ENCODE results near the gene PAK3. TPM values are rescaled to one million over a fixed set of nuclear protein-coding genes. Genes with fewer than 3 reads are reported as not detected.

Gene PAK3
- total and polyA plus RNA-seq, 4 donors = 0.03 to 0.79 (median 0.26) TPM

GRCh38 chrX:111145878-111146277 lies 49.9 kb downstream of the PAK3 start:
- no peak for DNase-seq (ENCODE audit: low spot score)
- H3K4me1 ChIP-seq (ENCODE audit: control insufficient read depth in 4 of 4, insufficient read depth in 4 of 4, low read length in 3 of 4) = no peaks in the 10 kb centered on the region
- H3K36me3 ChIP-seq (ENCODE audit: control insufficient read depth in 4 of 4, insufficient read depth in 3 of 4, low read depth in 1 of 4, low read length in 3 of 4) = no peaks in the 10 kb centered on the region
- H3K4me3 ChIP-seq (ENCODE audit: low read depth in 1 of 3, low read length in 3 of 3) = no peak overlapping the region
- no peaks in the 10 kb centered on the region for H3K27me3 ChIP-seq (ENCODE audit: control insufficient read depth in 4 of 4, insufficient read depth in 4 of 4, low read length in 3 of 4)
- TF ChIP-seq ATF3 (IDR thresholded peaks at IDR 0.05) (no peak), HNF4A (conservative IDR thresholded peaks at IDR 0.05) (no peak), NR2F2 (IDR thresholded peaks at IDR 0.05) (no peak), FOXA1 (IDR thresholded peaks at IDR 0.05) (no peak), REST (IDR thresholded peaks at IDR 0.05) (no peak), GABPA (IDR thresholded peaks at IDR 0.05 in 1 of 2, conservative IDR thresholded peaks at IDR 0.05 in 1 of 2) (no peak), RAD21 (IDR thresholded peaks at IDR 0.05) (no peak), ZBTB33 (IDR thresholded peaks at IDR 0.05) (no peak), YY1 (IDR thresholded peaks at IDR 0.05) (no peak), JUND (IDR thresholded peaks at IDR 0.05) (no peak)
- TF ChIP-seq, protein P1, sequence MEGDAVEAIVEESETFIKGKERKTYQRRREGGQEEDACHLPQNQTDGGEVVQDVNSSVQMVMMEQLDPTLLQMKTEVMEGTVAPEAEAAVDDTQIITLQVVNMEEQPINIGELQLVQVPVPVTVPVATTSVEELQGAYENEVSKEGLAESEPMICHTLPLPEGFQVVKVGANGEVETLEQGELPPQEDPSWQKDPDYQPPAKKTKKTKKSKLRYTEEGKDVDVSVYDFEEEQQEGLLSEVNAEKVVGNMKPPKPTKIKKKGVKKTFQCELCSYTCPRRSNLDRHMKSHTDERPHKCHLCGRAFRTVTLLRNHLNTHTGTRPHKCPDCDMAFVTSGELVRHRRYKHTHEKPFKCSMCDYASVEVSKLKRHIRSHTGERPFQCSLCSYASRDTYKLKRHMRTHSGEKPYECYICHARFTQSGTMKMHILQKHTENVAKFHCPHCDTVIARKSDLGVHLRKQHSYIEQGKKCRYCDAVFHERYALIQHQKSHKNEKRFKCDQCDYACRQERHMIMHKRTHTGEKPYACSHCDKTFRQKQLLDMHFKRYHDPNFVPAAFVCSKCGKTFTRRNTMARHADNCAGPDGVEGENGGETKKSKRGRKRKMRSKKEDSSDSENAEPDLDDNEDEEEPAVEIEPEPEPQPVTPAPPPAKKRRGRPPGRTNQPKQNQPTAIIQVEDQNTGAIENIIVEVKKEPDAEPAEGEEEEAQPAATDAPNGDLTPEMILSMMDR (IDR thresholded peaks at IDR 0.05; ENCODE audit: low read depth, low read length, missing input control) = no peak
- H3K9me3 ChIP-seq (ENCODE audit: control insufficient read depth in 4 of 4, low read length in 3 of 4) = no peaks in the 10 kb centered on the region
- no peak overlapping the region for H3K9ac ChIP-seq (ENCODE audit: low read depth in 1 of 2, low read length in 2 of 2)
- H3K27ac ChIP-seq (ENCODE audit: low read depth in 1 of 2, low read length in 2 of 2) = no peak overlapping the region

DNA sequence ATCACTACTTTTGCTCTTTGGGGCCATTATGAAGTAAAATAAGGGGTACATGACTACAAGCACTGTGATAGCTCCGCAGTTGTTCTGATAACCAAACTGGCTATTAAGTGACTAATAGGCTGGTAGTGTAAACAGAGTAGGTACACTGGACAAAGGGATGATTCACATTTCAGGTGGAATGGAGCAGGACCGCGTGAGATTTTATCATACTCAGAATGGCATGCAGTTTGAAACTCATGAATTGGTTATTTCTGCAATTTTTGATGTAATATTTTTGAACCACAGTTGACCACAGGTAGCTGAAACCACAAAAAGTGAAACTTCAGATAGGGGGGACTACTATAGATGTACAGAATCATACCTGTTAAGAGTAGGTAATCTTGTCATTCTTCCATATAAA lies 55.8 kb downstream of the PAK3 start:
- no peak overlapping the region for H3K27ac ChIP-seq (ENCODE audit: low read depth in 1 of 2, low read length in 2 of 2)
- no peaks in the 10 kb centered on the region for H3K4me1 ChIP-seq (ENCODE audit: control insufficient read depth in 4 of 4, insufficient read depth in 4 of 4, low read length in 3 of 4)
- no peaks in the 10 kb centered on the region for H3K27me3 ChIP-seq (ENCODE audit: control insufficient read depth in 4 of 4, insufficient read depth in 4 of 4, low read length in 3 of 4)
- no peak overlapping the region for H3K9ac ChIP-seq (ENCODE audit: low read depth in 1 of 2, low read length in 2 of 2)
- no peaks in the 10 kb centered on the region for H3K36me3 ChIP-seq (ENCODE audit: control insufficient read depth in 4 of 4, insufficient read depth in 3 of 4, low read depth in 1 of 4, low read length in 3 of 4)
- TF ChIP-seq JUND (IDR thresholded peaks at IDR 0.05) (no peak), EGR1 (IDR thresholded peaks at IDR 0.05; ENCODE audit: low read depth in 2 of 2) (no peak), RAD21 (IDR thresholded peaks at IDR 0.05) (no peak), FOXA2 (IDR thresholded peaks at IDR 0.05) (no peak), REST (IDR thresholded peaks at IDR 0.05) (no peak), GABPA (IDR thresholded peaks at IDR 0.05 in 1 of 2, conservative IDR thresholded peaks at IDR 0.05 in 1 of 2) (no peak), MAX (IDR thresholded peaks at IDR 0.05) (no peak), ZBTB33 (IDR thresholded peaks at IDR 0.05) (no peak), TAF1 (conservative IDR thresholded peaks at IDR 0.05) (no peak)
- TF ChIP-seq, protein P1 (IDR thresholded peaks at IDR 0.05; ENCODE audit: low read depth, low read length, missing input control) = no peak
- H3K4me3 ChIP-seq (ENCODE audit: low read depth in 1 of 3, low read length in 3 of 3) = no peak overlapping the region
- WGBS = 90% methylated on average over 3 of the region's 3 CpGs
- no peaks in the 10 kb centered on the region for H3K9me3 ChIP-seq (ENCODE audit: control insufficient read depth in 4 of 4, low read length in 3 of 4)
- no peak for DNase-seq (ENCODE audit: low spot score)
